NT2/D1 (cell line): ENCODE measurements around the gene AHNAK.

Source experiments
- SUZ12 ChIP-seq: IDR thresholded peaks from 2 replicates; pipeline ENCODE4 v1.6.1; 2011; ENCODE audit not compliant: insufficient read length, insufficient read depth; ENCODE audit errors: extremely low read depth
- YY1 ChIP-seq: IDR thresholded peaks from 2 replicates; pipeline ENCODE4 v1.6.1; 2011; ENCODE audit not compliant: insufficient read length, insufficient read depth
- ZNF274 ChIP-seq: IDR thresholded peaks from 2 replicates; pipeline ENCODE4 v1.6.1; 2011; ENCODE audit warnings: mild to moderate bottlenecking, low read depth, low read length

DNA sequence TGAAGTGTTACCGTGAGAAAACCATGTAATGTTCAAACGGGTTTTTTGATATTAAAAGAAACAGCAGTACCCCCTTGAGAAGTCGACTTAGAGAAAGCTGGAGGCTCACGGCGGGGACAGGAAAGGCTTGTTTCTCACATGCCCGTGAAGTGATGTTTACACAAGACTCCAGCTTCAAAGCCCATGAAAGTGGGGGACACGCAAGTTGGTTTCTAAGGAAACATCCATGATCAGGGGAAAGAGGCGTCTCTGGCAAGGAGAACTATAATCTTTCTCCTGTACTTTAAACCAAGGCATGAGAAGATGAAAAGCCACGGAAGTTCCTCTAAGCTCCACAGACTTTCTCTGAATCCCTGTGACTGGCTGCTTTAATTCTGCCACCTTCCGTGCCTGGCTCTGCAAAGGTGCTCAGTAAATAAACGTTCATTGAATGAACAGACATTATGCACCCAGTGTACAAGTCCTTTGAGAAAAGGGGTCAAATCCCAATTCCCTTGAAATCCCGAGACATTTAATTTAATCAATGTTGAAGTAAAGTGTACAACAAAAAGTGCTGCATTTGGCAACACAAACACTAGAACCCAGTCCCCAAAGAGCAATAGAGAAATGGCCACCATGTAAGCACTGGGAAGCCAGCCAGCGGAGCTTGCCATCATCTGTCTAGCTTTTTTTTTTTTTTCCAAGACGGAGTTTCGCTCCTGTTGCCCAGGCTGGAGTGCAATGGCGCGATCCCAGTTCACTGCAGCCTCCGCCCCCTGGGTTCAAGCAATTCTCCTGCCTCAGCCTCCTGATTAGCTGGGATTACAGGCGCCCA, 58.7 kb downstream of the AHNAK start:
- no peak for TF ChIP-seq ZNF274
- TF ChIP-seq YY1 = no peak
- TF ChIP-seq SUZ12 = no peak
